ENCODE data around the gene DNAJA1. TPM values are rescaled to one million over a fixed set of nuclear protein-coding genes. Genes with fewer than 3 reads are reported as not detected.

Gene DNAJA1
- total RNA-seq, 1 experiment from 2014 or later, result 74.5 TPM

DNA sequence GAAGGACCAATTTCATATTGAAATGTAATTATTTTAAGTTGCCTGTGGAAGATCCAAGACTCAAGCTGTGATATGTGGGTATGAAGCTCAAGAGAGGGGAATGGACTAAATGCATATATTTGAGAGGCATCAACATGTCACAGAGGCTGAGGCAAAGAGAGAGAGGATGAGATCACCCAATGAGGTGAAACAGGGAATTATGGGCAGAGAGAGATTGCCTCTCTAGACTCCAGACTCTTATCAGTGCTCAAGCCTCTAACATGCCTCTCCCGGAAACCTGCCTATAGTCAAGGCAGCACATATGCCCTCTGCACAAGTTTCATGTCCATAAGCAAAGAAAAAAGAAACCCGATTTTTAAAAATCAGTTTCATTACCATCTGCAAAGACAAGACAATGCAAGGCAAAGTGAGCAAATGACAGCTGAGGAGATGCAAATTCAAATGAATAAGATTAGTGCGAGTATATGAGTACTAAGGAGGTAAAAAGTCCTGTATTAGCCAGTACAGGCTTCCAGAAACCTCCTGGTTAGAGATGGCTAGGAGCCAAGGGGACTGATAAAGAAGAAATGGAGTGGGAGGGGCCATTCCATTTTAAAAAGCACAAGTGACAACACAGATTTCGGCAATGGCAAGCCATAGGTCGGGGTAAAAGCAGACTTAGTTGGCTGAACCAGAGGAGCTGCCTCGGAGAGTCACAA lies 33.0 kb upstream of the DNAJA1 start:
- no peak overlapping the region for H3K27ac Mint-ChIP-seq
- no peaks in the 10 kb centered on the region for H3K9me3 Mint-ChIP-seq
- H3K4me3 Mint-ChIP-seq, result no peak overlapping the region
- ATAC-seq, result no peak
- POLR2A ChIA-PET, result no interaction called here
- TF ChIP-seq, protein P1, sequence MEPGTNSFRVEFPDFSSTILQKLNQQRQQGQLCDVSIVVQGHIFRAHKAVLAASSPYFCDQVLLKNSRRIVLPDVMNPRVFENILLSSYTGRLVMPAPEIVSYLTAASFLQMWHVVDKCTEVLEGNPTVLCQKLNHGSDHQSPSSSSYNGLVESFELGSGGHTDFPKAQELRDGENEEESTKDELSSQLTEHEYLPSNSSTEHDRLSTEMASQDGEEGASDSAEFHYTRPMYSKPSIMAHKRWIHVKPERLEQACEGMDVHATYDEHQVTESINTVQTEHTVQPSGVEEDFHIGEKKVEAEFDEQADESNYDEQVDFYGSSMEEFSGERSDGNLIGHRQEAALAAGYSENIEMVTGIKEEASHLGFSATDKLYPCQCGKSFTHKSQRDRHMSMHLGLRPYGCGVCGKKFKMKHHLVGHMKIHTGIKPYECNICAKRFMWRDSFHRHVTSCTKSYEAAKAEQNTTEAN (CRISPR knock-in tag; IDR thresholded peaks at IDR 0.05), result no peak
- no peak for TF ChIP-seq RORB (CRISPR knock-in tag; IDR thresholded peaks at IDR 0.05)
- TF ChIP-seq, protein P2, sequence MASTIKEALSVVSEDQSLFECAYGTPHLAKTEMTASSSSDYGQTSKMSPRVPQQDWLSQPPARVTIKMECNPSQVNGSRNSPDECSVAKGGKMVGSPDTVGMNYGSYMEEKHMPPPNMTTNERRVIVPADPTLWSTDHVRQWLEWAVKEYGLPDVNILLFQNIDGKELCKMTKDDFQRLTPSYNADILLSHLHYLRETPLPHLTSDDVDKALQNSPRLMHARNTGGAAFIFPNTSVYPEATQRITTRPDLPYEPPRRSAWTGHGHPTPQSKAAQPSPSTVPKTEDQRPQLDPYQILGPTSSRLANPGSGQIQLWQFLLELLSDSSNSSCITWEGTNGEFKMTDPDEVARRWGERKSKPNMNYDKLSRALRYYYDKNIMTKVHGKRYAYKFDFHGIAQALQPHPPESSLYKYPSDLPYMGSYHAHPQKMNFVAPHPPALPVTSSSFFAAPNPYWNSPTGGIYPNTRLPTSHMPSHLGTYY (CRISPR knock-in tag; IDR thresholded peaks at IDR 0.05), result no peak
- TF ChIP-seq NFE2L1 (CRISPR knock-in tag; IDR thresholded peaks at IDR 0.05), result no peak
- no peak for TF ChIP-seq GTF2I (CRISPR knock-in tag; conservative IDR thresholded peaks at IDR 0.05)
- TF ChIP-seq ESRRA (CRISPR knock-in tag; IDR thresholded peaks at IDR 0.05; ENCODE audit: borderline replicate concordance), result no peak
- TF ChIP-seq MYBL2 (CRISPR knock-in tag; IDR thresholded peaks at IDR 0.05), result no peak
- TF ChIP-seq, protein P3, sequence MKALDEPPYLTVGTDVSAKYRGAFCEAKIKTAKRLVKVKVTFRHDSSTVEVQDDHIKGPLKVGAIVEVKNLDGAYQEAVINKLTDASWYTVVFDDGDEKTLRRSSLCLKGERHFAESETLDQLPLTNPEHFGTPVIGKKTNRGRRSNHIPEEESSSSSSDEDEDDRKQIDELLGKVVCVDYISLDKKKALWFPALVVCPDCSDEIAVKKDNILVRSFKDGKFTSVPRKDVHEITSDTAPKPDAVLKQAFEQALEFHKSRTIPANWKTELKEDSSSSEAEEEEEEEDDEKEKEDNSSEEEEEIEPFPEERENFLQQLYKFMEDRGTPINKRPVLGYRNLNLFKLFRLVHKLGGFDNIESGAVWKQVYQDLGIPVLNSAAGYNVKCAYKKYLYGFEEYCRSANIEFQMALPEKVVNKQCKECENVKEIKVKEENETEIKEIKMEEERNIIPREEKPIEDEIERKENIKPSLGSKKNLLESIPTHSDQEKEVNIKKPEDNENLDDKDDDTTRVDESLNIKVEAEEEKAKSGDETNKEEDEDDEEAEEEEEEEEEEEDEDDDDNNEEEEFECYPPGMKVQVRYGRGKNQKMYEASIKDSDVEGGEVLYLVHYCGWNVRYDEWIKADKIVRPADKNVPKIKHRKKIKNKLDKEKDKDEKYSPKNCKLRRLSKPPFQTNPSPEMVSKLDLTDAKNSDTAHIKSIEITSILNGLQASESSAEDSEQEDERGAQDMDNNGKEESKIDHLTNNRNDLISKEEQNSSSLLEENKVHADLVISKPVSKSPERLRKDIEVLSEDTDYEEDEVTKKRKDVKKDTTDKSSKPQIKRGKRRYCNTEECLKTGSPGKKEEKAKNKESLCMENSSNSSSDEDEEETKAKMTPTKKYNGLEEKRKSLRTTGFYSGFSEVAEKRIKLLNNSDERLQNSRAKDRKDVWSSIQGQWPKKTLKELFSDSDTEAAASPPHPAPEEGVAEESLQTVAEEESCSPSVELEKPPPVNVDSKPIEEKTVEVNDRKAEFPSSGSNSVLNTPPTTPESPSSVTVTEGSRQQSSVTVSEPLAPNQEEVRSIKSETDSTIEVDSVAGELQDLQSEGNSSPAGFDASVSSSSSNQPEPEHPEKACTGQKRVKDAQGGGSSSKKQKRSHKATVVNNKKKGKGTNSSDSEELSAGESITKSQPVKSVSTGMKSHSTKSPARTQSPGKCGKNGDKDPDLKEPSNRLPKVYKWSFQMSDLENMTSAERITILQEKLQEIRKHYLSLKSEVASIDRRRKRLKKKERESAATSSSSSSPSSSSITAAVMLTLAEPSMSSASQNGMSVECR (CRISPR knock-in tag; IDR thresholded peaks at IDR 0.05; ENCODE audit: borderline replicate concordance), result no peak
- TF ChIP-seq FOXP1 (CRISPR knock-in tag; IDR thresholded peaks at IDR 0.05; ENCODE audit: borderline replicate concordance), result no peak
- no peak for TF ChIP-seq SP1 (CRISPR knock-in tag; conservative IDR thresholded peaks at IDR 0.05)
- TF ChIP-seq GRHL2 (CRISPR knock-in tag; IDR thresholded peaks at IDR 0.05; ENCODE audit: insufficient replicate concordance, severe bottlenecking), result no peak
- no peak for TF ChIP-seq TEAD4 (CRISPR knock-in tag; IDR thresholded peaks at IDR 0.05)
- H3K4me1 Mint-ChIP-seq, result no peaks in the 10 kb centered on the region
- no peaks in the 10 kb centered on the region for H3K27me3 Mint-ChIP-seq (ENCODE audit: low read depth)
- H3K36me3 Mint-ChIP-seq, result peaks cover 38% of the 10 kb centered on the region
- DNase-seq (ENCODE audit: low spot score), result no peak
- CTCF ChIA-PET, result no interaction called here

DNA sequence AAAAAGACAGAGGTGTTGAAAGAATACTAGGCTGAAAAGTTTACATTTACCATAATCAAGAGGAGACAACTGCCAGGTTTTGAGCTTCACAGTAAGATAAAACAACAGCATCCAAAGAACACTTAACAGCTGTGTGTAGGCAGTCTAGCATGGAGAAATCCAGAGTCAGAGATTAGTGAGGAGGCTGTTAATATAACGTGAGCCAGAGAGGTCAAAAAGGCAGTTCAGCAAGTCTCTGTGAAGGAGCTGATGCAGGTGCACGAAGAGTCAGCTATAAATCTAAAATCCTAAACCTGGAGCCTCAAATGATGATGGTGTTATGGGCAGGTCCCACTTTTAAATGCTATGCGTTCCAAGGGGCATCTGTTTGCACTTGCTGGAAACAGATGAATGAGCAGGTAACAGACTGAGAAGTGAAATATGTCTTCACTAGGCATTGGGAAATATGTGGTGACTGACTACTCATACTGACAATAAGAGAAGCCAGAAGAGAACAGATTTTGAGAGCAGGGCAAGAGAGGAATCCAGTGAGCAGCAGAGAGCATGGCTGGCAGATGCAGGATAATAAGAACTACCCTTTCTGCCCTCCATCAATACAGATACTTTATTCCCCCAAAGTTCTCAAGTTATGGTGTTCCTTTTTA lies 32.4 kb upstream of the DNAJA1 start:
- ATAC-seq (no peak), DNase-seq (ENCODE audit: low spot score) (no peak)
- no peak overlapping the region for H3K4me3 Mint-ChIP-seq
- no peak overlapping the region for H3K27ac Mint-ChIP-seq
- H3K4me1 Mint-ChIP-seq, result no peaks in the 10 kb centered on the region
- ChIA-PET POLR2A (no interaction called here), CTCF (no interaction called here)
- no peaks in the 10 kb centered on the region for H3K27me3 Mint-ChIP-seq (ENCODE audit: low read depth)
- peaks cover 34% of the 10 kb centered on the region for H3K36me3 Mint-ChIP-seq
- H3K9me3 Mint-ChIP-seq, result no peaks in the 10 kb centered on the region
- TF ChIP-seq ZBTB21 (CRISPR knock-in tag; IDR thresholded peaks at IDR 0.05; ENCODE audit: borderline replicate concordance), result no peak
- TF ChIP-seq, protein P4, sequence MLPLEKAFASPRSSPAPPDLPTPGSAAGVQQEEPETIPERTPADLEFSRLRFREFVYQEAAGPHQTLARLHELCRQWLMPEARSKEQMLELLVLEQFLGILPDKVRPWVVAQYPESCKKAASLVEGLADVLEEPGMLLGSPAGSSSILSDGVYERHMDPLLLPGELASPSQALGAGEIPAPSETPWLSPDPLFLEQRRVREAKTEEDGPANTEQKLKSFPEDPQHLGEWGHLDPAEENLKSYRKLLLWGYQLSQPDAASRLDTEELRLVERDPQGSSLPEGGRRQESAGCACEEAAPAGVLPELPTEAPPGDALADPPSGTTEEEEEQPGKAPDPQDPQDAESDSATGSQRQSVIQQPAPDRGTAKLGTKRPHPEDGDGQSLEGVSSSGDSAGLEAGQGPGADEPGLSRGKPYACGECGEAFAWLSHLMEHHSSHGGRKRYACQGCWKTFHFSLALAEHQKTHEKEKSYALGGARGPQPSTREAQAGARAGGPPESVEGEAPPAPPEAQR (CRISPR knock-in tag; IDR thresholded peaks at IDR 0.05), result no peak
- TF ChIP-seq TEAD4 (CRISPR knock-in tag; IDR thresholded peaks at IDR 0.05), result no peak
- no peak for TF ChIP-seq TEAD1 (CRISPR knock-in tag; IDR thresholded peaks at IDR 0.05)
- no peak for TF ChIP-seq NFATC4 (CRISPR knock-in tag; IDR thresholded peaks at IDR 0.05)
- TF ChIP-seq ZNF317 (CRISPR knock-in tag; IDR thresholded peaks at IDR 0.05; ENCODE audit: borderline replicate concordance, low read depth), result no peak
- TF ChIP-seq, protein P5, sequence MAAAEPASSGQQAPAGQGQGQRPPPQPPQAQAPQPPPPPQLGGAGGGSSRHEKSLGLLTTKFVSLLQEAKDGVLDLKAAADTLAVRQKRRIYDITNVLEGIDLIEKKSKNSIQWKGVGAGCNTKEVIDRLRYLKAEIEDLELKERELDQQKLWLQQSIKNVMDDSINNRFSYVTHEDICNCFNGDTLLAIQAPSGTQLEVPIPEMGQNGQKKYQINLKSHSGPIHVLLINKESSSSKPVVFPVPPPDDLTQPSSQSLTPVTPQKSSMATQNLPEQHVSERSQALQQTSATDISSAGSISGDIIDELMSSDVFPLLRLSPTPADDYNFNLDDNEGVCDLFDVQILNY (CRISPR knock-in tag; IDR thresholded peaks at IDR 0.05), result no peak
- TF ChIP-seq, protein P6, sequence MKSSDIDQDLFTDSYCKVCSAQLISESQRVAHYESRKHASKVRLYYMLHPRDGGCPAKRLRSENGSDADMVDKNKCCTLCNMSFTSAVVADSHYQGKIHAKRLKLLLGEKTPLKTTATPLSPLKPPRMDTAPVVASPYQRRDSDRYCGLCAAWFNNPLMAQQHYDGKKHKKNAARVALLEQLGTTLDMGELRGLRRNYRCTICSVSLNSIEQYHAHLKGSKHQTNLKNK (CRISPR knock-in tag; IDR thresholded peaks at IDR 0.05), result no peak
- no peak for TF ChIP-seq OVOL2 (CRISPR knock-in tag; IDR thresholded peaks at IDR 0.05; ENCODE audit: borderline replicate concordance)
- no peak for TF ChIP-seq ZNF263 (CRISPR knock-in tag; IDR thresholded peaks at IDR 0.05; ENCODE audit: low read depth)
- TF ChIP-seq MYBL2 (CRISPR knock-in tag; IDR thresholded peaks at IDR 0.05), result no peak
- no peak for TF ChIP-seq SP1 (CRISPR knock-in tag; conservative IDR thresholded peaks at IDR 0.05)
- TF ChIP-seq, protein P7, sequence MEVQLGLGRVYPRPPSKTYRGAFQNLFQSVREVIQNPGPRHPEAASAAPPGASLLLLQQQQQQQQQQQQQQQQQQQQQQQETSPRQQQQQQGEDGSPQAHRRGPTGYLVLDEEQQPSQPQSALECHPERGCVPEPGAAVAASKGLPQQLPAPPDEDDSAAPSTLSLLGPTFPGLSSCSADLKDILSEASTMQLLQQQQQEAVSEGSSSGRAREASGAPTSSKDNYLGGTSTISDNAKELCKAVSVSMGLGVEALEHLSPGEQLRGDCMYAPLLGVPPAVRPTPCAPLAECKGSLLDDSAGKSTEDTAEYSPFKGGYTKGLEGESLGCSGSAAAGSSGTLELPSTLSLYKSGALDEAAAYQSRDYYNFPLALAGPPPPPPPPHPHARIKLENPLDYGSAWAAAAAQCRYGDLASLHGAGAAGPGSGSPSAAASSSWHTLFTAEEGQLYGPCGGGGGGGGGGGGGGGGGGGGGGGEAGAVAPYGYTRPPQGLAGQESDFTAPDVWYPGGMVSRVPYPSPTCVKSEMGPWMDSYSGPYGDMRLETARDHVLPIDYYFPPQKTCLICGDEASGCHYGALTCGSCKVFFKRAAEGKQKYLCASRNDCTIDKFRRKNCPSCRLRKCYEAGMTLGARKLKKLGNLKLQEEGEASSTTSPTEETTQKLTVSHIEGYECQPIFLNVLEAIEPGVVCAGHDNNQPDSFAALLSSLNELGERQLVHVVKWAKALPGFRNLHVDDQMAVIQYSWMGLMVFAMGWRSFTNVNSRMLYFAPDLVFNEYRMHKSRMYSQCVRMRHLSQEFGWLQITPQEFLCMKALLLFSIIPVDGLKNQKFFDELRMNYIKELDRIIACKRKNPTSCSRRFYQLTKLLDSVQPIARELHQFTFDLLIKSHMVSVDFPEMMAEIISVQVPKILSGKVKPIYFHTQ (CRISPR knock-in tag; IDR thresholded peaks at IDR 0.05), result no peak

Data from WTC11 (cell line).